CD4-positive, alpha-beta T cell (primary cell): ENCODE results near the gene POLA1. TPM values are rescaled to one million over a fixed set of nuclear protein-coding genes. Genes with fewer than 3 reads are reported as not detected.

Experiments used
- ATAC-seq: fragments of 200-7000 bp; cut with Tn5 transposase; one replicate; pipeline ENCODE4 v1.10.0; 2022; ENCODE audit warnings: mild to moderate bottlenecking; ENCODE audit not compliant: poor library complexity
- CTCF ChIA-PET: fragments of 350-600 bp; sonication (Branson Sonifier 250); formaldehyde crosslinking; loops from one replicate; lab custom pipeline; 2021; ENCODE audit warnings: antibody characterized with exemption, inconsistent platforms; lab: Charles Lee
- POLR2A ChIA-PET: fragments of 350-600 bp; sonication (Branson Sonifier 250); formaldehyde crosslinking; loops from one replicate; lab custom pipeline; 2021; ENCODE audit warnings: antibody characterized with exemption, inconsistent platforms; lab: Charles Lee
- DNase-seq, 14 experiments: peaks; one replicate each; pipeline ENCODE4 v3.0.0-alpha.2; 2013 to 2020; ENCODE audit warnings: mixed read lengths in 2 of 14
- H3K27ac ChIP-seq, 2 donors: one replicate each; pipeline versions ENCODE4 v1.5.1 to v1.7.0; 2013; ENCODE audit warnings: low read length in 2 of 2, low read depth in 1 of 2, mild to moderate bottlenecking in 1 of 2
- H3K27me3 ChIP-seq, 2 experiments: 1 replicate in 1 of 2; 2 replicates in 1 of 2; pipeline versions ENCODE4 v1.6.1 to v1.7.0; 2013; ENCODE audit warnings: low read length in 2 of 2, control low read depth in 1 of 2, mild to moderate bottlenecking in 1 of 2, moderate library complexity in 1 of 2; ENCODE audit not compliant: insufficient read depth in 2 of 2, control insufficient read depth in 1 of 2
- H3K36me3 ChIP-seq: one replicate; pipeline ENCODE4 v1.6.1; 2013; ENCODE audit warnings: low read length, control low read depth; ENCODE audit not compliant: insufficient read depth
- H3K4me1 ChIP-seq: one replicate; pipeline ENCODE4 v1.6.1; 2013; ENCODE audit warnings: low read length, control low read depth; ENCODE audit not compliant: insufficient read depth
- H3K4me3 ChIP-seq: one replicate; pipeline ENCODE4 v1.5.1; 2013; ENCODE audit warnings: mild to moderate bottlenecking, low read length, moderate library complexity
- H3K9me3 ChIP-seq, 2 experiments: 1 replicate in 1 of 2; 2 replicates in 1 of 2; pipeline versions ENCODE4 v1.6.1 to v1.7.0; 2013; ENCODE audit warnings: low read length in 2 of 2, mild to moderate bottlenecking in 2 of 2, control low read depth in 1 of 2, moderate library complexity in 1 of 2; ENCODE audit not compliant: control insufficient read depth in 1 of 2, insufficient read depth in 1 of 2
- H3K27ac Mint-ChIP-seq: one replicate; pipeline ENCODE4 v1.8.0; 2020; ENCODE audit warnings: mixed read lengths
- H3K27me3 Mint-ChIP-seq: one replicate; pipeline ENCODE4 v1.8.0; 2021; ENCODE audit warnings: mixed read lengths
- H3K36me3 Mint-ChIP-seq: one replicate; pipeline ENCODE4 v1.8.0; 2021; ENCODE audit warnings: low read depth, mixed read lengths
- H3K4me1 Mint-ChIP-seq: one replicate; pipeline ENCODE4 v1.8.0; 2021; ENCODE audit warnings: low read depth, mixed read lengths
- H3K4me3 Mint-ChIP-seq: one replicate; pipeline ENCODE4 v1.8.0; 2020; ENCODE audit warnings: mild to moderate bottlenecking, mixed read lengths
- H3K9me3 Mint-ChIP-seq: one replicate; pipeline ENCODE4 v1.8.0; 2020; ENCODE audit warnings: mixed read lengths
- CTCF ChIP-seq: fragments of 200-600 bp; IDR thresholded peaks from one replicate; pipeline ENCODE4 v1.8.0; 2022; ENCODE audit warnings: antibody characterized with exemption, mild to moderate bottlenecking
- intact Hi-C, 2 experiments: fragments of 100-400 bp; cut with DNase I in 1 of 2; cut with micrococcal nuclease in 1 of 2; formaldehyde crosslinking; loops; one replicate each; pipeline versions ENCODE4 v1.15.1 to v1.9.0; 2023 to 2025; cut with DNase I, micrococcal nuclease
- total RNA-seq, 174 experiments: library from RNA in 2 of 174; stranded (reverse) in 2 of 174; gene quantifications; one replicate each; pipeline ENCODE4 v1.2.3 and lab custom pipeline; 2021 to 2026

Gene POLA1
- total RNA-seq, 2 experiments from 2014 or later: 4.7 TPM

DNA sequence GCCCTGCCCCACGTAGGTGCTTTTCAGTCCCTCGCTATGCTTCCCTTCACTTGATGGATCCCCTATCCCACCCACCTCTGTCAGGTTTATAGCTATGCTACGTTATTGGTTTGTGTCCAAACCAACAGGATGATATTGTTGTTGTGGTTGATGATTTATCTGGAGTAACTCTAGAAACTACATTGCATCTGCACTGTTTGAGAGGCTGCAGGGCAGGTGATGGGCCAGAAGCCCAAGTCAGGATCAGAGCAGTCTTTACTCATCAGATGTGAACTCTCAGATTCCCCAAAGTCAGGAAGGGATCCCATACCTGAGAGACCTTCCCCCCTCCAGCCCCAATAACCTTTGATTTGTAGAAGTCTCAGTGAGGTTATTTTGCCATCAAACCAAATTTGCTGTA lies 287.3 kb downstream of the POLA1 start:
- no peak for DNase-seq
- H3K9me3 Mint-ChIP-seq: no peaks in the 10 kb centered on the region
- Histone ChIP-seq H3K36me3 (no peaks in the 10 kb centered on the region), H3K9me3 (no peaks in the 10 kb centered on the region), H3K27ac (no peak overlapping the region), H3K27me3 (no peaks in the 10 kb centered on the region), H3K4me1 (no peaks in the 10 kb centered on the region), H3K4me3 (no peak overlapping the region)
- intact Hi-C loops: no loop called here
- no peak for TF ChIP-seq CTCF
- no peak overlapping the region for H3K4me3 Mint-ChIP-seq
- ChIA-PET CTCF (no interaction called here), POLR2A (no interaction called here)
- H3K27ac Mint-ChIP-seq: no peak overlapping the region
- H3K36me3 Mint-ChIP-seq: no peaks in the 10 kb centered on the region
- ATAC-seq: no peak
- H3K27me3 Mint-ChIP-seq: no peaks in the 10 kb centered on the region
- no peaks in the 10 kb centered on the region for H3K4me1 Mint-ChIP-seq

- H3K27me3 ChIP-seq: no peaks in the 10 kb centered on the region
- no peak overlapping the region for H3K27ac ChIP-seq
- ATAC-seq (no peak), DNase-seq (no peak)
- intact Hi-C loops: no loop called here
- no peaks in the 10 kb centered on the region for H3K9me3 ChIP-seq
- H3K4me3 ChIP-seq: no peak overlapping the region
- Mint-ChIP-seq H3K27ac (no peak overlapping the region), H3K4me3 (no peak overlapping the region), H3K27me3 (no peaks in the 10 kb centered on the region), H3K4me1 (no peaks in the 10 kb centered on the region), H3K36me3 (no peaks in the 10 kb centered on the region), H3K9me3 (no peaks in the 10 kb centered on the region)
- ChIA-PET POLR2A (no interaction called here), CTCF (interaction anchor here (1.6 kb wide), 1 partner anchor 8 kb away, joined by 3 read pairs; no protein-coding TSS in a partner anchor)
- TF ChIP-seq CTCF: no peak
- no peaks in the 10 kb centered on the region for H3K4me1 ChIP-seq
- H3K36me3 ChIP-seq: no peaks in the 10 kb centered on the region
These were observed 288.7 kb downstream of the POLA1 start for GRCh38 chrX:24982306-24982965.

- Mint-ChIP-seq H3K27ac (no peak overlapping the region), H3K4me1 (no peaks in the 10 kb centered on the region), H3K4me3 (no peak overlapping the region), H3K27me3 (no peaks in the 10 kb centered on the region), H3K9me3 (no peaks in the 10 kb centered on the region), H3K36me3 (no peaks in the 10 kb centered on the region)
- DNase-seq (no peak), ATAC-seq (no peak)
- no peak for TF ChIP-seq CTCF
- ChIA-PET CTCF (interaction anchor here (1.6 kb wide), 1 partner anchor 10 kb away, joined by 3 read pairs; no protein-coding TSS in a partner anchor), POLR2A (no interaction called here)
- no peaks in the 10 kb centered on the region for H3K36me3 ChIP-seq
- intact Hi-C loops: no loop called here
- no peak overlapping the region for H3K4me3 ChIP-seq
- H3K4me1 ChIP-seq: no peaks in the 10 kb centered on the region
- H3K9me3 ChIP-seq: no peaks in the 10 kb centered on the region
- H3K27me3 ChIP-seq: no peaks in the 10 kb centered on the region
- no peak overlapping the region for H3K27ac ChIP-seq
These were observed 290.2 kb downstream of the POLA1 start for GRCh38 chrX:24983931-24984330.
